ENCODE results near the gene ELF5. TPM values are rescaled to one million over a fixed set of nuclear protein-coding genes. Genes with fewer than 3 reads are reported as not detected.

ELF5 gene
- total and polyA plus RNA-seq, 4 donors = 0.06 to 0.37 (median 0.08) TPM; not detected in 1

DNA sequence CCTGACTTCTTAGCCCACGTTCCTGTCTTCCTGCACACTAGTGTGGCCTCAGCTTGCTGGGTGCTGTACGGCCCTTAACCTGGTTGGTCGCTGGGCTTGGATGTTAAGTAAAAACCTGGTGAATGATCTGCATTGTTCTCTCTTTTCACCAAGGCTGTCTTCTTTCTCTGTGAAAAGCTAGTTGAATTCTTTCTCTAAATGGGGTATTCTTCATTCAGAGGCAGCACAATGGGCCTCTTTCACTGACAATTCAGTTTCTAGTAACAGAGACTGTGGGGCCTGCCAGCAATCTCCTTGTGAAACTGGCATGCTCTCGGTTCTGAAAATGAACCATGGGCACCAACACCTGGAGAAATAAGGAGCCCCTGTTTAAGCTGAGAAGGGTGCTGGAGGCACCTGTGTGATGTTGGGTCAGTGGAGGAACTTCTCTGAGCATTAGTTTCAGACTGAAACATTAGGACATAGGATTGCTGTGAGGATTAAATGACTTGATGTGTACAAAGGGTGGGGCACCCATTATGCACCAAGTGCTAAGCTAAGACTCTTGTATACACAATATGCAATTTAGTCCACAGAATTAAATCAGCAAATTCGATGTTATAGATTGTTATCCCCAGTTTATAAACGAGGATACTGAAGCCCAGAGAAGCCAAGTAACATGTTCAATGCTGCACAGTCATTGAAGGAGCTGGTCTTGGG is 33.1 kb upstream of the ELF5 start:
- no peak for DNase-seq (ENCODE audit: low spot score)
- Histone ChIP-seq H3K27me3 (ENCODE audit: control insufficient read depth in 4 of 4, insufficient read depth in 4 of 4, low read length in 3 of 4) (no peaks in the 10 kb centered on the region), H3K9ac (ENCODE audit: low read depth in 1 of 2, low read length in 2 of 2) (no peak overlapping the region), H3K9me3 (ENCODE audit: control insufficient read depth in 4 of 4, low read length in 3 of 4) (no peaks in the 10 kb centered on the region), H3K27ac (ENCODE audit: low read depth in 1 of 2, low read length in 2 of 2) (no peak overlapping the region), H3K36me3 (ENCODE audit: control insufficient read depth in 4 of 4, insufficient read depth in 3 of 4, low read depth in 1 of 4, low read length in 3 of 4) (no peaks in the 10 kb centered on the region), H3K4me3 (ENCODE audit: low read depth in 1 of 3, low read length in 3 of 3) (no peak overlapping the region), H3K4me1 (ENCODE audit: control insufficient read depth in 4 of 4, insufficient read depth in 4 of 4, low read length in 3 of 4) (no peaks in the 10 kb centered on the region)
- TF ChIP-seq, protein P1, sequence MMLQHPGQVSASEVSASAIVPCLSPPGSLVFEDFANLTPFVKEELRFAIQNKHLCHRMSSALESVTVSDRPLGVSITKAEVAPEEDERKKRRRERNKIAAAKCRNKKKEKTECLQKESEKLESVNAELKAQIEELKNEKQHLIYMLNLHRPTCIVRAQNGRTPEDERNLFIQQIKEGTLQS (IDR thresholded peaks at IDR 0.05) = no peak
- no peak for TF ChIP-seq RAD21 (IDR thresholded peaks at IDR 0.05)
- TF ChIP-seq, protein P2, sequence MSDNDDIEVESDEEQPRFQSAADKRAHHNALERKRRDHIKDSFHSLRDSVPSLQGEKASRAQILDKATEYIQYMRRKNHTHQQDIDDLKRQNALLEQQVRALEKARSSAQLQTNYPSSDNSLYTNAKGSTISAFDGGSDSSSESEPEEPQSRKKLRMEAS (IDR thresholded peaks at IDR 0.05) = no peak
- WGBS = 72% methylated on average over 6 of the region's 6 CpGs

GRCh38 chr11:34542089-34542488 is 28.5 kb upstream of the ELF5 start:
- Histone ChIP-seq H3K9ac (ENCODE audit: low read depth in 1 of 2, low read length in 2 of 2) (no peak overlapping the region), H3K27me3 (ENCODE audit: control insufficient read depth in 4 of 4, insufficient read depth in 4 of 4, low read length in 3 of 4) (no peaks in the 10 kb centered on the region), H3K27ac (ENCODE audit: low read depth in 1 of 2, low read length in 2 of 2) (no peak overlapping the region), H3K4me1 (ENCODE audit: control insufficient read depth in 4 of 4, insufficient read depth in 4 of 4, low read length in 3 of 4) (no peaks in the 10 kb centered on the region), H3K36me3 (ENCODE audit: control insufficient read depth in 4 of 4, insufficient read depth in 3 of 4, low read depth in 1 of 4, low read length in 3 of 4) (no peaks in the 10 kb centered on the region), H3K4me3 (ENCODE audit: low read depth in 1 of 3, low read length in 3 of 3) (no peak overlapping the region), H3K9me3 (ENCODE audit: control insufficient read depth in 4 of 4, low read length in 3 of 4) (no peaks in the 10 kb centered on the region)
- DNase-seq (ENCODE audit: low spot score) = no peak
- TF ChIP-seq, protein P3, sequence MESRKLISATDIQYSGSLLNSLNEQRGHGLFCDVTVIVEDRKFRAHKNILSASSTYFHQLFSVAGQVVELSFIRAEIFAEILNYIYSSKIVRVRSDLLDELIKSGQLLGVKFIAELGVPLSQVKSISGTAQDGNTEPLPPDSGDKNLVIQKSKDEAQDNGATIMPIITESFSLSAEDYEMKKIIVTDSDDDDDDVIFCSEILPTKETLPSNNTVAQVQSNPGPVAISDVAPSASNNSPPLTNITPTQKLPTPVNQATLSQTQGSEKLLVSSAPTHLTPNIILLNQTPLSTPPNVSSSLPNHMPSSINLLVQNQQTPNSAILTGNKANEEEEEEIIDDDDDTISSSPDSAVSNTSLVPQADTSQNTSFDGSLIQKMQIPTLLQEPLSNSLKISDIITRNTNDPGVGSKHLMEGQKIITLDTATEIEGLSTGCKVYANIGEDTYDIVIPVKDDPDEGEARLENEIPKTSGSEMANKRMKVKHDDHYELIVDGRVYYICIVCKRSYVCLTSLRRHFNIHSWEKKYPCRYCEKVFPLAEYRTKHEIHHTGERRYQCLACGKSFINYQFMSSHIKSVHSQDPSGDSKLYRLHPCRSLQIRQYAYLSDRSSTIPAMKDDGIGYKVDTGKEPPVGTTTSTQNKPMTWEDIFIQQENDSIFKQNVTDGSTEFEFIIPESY (IDR thresholded peaks at IDR 0.05) = no peak
- TF ChIP-seq TAF1 (conservative IDR thresholded peaks at IDR 0.05) (no peak), GABPA (IDR thresholded peaks at IDR 0.05 in 1 of 2, conservative IDR thresholded peaks at IDR 0.05 in 1 of 2) (no peak), EGR1 (IDR thresholded peaks at IDR 0.05; ENCODE audit: low read depth in 2 of 2) (no peak), FOXA2 (IDR thresholded peaks at IDR 0.05) (no peak), HNF4A (conservative IDR thresholded peaks at IDR 0.05) (no peak), SP1 (IDR thresholded peaks at IDR 0.05) (no peak), YY1 (IDR thresholded peaks at IDR 0.05) (no peak), RAD21 (IDR thresholded peaks at IDR 0.05) (no peak), NR2F2 (IDR thresholded peaks at IDR 0.05) (no peak), HNF4G (IDR thresholded peaks at IDR 0.05) (no peak), FOXA1 (IDR thresholded peaks at IDR 0.05) (no peak), RXRA (IDR thresholded peaks at IDR 0.05) (no peak), CTCF (IDR thresholded peaks at IDR 0.05; ENCODE audit: low read depth, low read length, missing input control) (no peak), REST (IDR thresholded peaks at IDR 0.05) (no peak), JUND (IDR thresholded peaks at IDR 0.05) (no peak)
- TF ChIP-seq, protein P2 (IDR thresholded peaks at IDR 0.05) = no peak
- TF ChIP-seq, protein P1 (IDR thresholded peaks at IDR 0.05) = no peak
